Measurements from ENCODE around the gene RAN.
"Not testable (repeated sequence)": the region's sequence is repeated elsewhere in the genome, so short reads cannot be mapped to it uniquely, and the experiment has no call there.

The RAN gene

GRCh38 chr12:130871286-130872178 lies at the start of gene RAN:
Gene RAN (plus strand): TSS chr12:130872066. CDS start chr12:130872594, 528 bp downstream.
- FAIRE-seq, result no peak

GRCh38 chr12:130825771-130826150 lies 46.1 kb upstream of the RAN start:
- FAIRE-seq, result no peak

GRCh38 chr12:130826151-130826801 lies 45.6 kb upstream of the RAN start:
- no peak for FAIRE-seq

GRCh38 chr12:130827432-130827831 lies 44.4 kb upstream of the RAN start:
- FAIRE-seq, result no peak

GRCh38 chr12:130828895-130829294 lies 43.0 kb upstream of the RAN start:
- FAIRE-seq, result no peak

DNA sequence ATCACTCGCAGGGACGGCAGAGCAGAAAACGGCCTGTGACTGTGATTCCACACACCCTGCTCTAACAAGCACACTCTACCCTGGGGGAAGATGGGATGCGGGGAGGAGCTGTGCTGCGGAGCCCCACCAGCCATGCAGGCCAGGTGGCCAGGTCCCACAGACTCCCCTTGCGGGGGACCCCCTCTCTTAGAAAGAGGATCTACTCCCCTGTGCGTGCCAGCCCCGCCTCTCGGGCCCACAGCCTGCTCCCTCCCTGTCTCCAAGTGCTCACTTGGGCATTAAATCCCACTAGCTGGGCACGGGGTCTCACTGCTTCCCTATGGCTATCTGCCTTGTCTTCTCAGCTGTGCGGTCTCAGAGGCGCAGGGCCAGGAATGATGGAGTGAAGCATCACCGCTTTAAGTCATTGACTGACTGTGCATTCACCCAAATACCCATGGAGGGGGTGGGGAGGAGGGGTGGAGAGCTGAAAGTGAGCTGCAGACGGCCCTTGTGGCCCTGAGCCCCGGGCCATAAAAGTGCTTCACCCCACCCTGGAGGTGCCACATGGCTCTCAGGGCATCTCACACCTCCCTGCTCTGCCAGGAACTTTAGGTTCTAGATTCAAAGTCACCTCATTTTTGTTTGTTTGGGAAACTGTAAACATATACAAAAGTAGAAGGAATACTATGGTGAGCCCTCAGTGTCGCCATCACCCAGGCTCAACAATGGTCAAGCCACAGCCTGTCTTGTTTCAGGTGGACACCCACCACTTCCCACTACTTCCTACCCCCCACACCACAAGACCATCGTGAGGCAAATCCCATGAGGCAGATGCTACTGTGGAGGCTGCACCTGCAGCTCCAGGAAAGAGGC lies 42.2 kb upstream of the RAN start:
- no peak for FAIRE-seq

DNA sequence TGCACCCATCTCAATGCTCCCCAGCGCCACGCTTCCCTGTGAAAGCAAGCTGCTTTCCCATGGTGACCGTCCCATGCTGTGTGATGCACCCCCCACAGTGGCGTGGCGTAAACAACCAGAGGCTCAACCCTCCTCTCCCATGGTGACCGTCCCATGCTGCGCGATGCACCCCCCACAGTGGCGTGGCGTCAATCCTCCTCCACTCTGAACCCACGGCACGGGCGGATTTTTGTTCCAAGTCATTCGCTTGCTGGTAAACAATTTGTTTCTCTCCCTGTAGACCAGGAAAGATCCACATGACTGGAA lies 41.7 kb upstream of the RAN start:
- FAIRE-seq, result no peak

GRCh38 chr12:130831246-130831645 lies 40.6 kb upstream of the RAN start:
- no peak for FAIRE-seq

DNA sequence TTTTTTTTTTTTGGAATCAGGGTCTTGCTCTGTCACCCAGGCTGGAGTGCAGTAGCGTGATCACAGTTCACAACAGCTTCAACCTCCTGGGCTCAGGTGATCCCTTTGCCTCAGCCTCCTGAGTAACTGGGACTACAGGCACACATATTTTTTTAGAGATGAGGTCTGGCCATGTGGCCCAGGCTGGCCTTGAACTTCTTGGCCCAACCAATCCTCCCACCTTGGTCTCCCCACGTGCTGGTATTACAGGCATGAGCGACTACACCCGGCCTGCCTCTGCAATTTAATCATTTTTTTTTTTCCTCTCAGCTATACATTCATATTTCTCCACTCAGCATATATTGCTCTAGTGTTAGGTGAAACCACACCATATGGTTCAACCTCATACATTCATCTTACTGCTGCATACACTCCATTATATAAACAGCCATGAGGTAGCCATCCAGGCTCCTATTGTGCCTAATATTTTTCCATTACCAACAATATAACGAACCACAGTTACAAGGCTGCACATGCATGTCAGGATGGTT lies 39.9 kb upstream of the RAN start:
- no peak for FAIRE-seq

DNA sequence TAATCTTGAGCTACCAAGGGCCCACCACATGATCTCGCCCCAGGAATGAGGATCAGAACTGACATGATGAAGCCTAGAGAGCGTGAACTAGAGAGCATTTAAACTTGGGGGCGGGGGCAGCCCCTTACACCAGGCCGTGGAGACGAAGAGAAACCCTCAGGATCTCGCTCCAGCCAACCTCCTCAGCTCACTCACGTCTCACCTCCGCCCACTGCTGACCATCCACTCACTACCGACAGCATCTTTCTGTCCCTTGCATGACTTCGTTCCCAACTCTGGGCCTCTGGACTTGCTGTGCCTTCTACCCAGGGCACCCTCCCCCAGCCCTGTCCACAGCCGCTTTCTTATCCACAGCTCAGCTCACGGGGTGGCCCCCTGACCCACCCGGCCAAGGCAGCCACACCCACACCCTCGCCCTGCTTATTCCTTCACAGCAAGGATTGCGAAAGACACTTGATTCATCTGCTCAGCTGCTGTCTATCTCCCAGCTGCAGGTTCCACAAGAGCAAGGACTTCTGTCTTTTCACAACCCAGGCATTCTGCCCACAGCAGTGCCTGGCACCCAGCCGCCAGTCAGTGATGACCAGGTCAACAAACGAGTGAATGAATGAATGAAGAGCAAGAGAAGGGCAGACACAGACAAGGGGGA lies 39.2 kb upstream of the RAN start:
- no peak for FAIRE-seq

GRCh38 chr12:130835011-130835410 lies 36.9 kb upstream of the RAN start:
- FAIRE-seq, result no peak

GRCh38 chr12:130835436-130835835 lies 36.4 kb upstream of the RAN start:
- FAIRE-seq, result no peak

DNA sequence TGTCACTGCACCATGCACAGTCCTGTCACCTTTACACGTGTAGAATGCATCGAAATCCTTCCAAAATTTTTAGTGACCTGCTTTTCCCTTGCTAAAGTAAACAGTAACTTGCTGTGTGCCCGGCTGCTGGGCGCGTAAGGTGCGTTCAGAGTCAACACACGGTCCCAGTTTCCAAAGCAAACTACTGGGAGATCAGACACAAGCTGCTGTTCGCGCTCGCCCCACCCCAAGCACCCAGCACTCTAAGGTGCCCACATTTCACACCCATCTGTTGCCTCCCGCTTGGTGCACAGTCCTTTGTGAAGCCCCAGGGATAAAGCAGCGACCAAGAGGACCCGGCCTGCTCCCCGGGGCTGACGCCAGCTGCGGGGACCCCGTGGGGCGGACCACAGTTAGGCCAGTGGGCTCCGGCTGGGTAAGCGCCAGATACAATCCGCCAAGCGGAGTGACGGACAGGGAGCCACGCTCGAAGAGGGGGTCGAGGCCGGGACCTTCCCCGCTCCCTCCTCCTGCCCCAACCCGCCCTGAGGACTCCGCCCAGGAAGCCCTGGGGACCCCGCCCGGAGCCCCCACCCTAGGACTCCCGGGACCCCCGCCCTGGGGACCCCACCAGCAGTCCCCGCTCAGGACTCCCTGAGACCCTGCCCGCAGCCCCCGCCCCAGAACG lies 33.4 kb upstream of the RAN start:
- FAIRE-seq, result no peak

- FAIRE-seq, result no peak
Measured at GRCh38 chr12:130838951-130839769, 32.7 kb upstream of the RAN start, which contains the start of gene STX2. Gene STX2 (minus strand): TSS chr12:130839250. CDS start chr12:130839099, 151 bp downstream.

GRCh38 chr12:130839770-130840404 lies 32.0 kb upstream of the RAN start:
- FAIRE-seq, result no peak

GRCh38 chr12:130846369-130846768 lies 25.5 kb upstream of the RAN start:
- no peak for FAIRE-seq

DNA sequence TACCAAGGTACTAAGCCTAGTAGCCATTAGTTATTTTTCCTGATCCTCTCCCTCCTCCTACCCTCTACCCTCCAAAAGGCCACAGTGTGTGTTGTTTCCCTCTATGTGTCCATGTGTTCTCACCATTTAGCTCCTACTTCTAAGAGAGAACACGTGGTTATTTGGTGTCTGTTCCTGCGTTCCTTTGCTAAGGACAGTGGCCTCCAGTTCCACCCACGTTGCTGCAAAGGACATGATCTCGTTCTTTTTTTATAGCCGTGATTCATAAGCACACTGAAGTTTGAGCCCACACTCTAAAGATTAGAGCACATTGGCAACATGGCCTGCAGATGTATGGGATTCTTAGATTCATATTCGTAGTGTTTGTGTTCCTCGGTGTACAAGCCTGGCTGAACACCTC lies 24.8 kb upstream of the RAN start:
- no peak for FAIRE-seq

GRCh38 chr12:130848105-130848504 lies 23.8 kb upstream of the RAN start:
- not testable (repeated sequence) for FAIRE-seq

DNA sequence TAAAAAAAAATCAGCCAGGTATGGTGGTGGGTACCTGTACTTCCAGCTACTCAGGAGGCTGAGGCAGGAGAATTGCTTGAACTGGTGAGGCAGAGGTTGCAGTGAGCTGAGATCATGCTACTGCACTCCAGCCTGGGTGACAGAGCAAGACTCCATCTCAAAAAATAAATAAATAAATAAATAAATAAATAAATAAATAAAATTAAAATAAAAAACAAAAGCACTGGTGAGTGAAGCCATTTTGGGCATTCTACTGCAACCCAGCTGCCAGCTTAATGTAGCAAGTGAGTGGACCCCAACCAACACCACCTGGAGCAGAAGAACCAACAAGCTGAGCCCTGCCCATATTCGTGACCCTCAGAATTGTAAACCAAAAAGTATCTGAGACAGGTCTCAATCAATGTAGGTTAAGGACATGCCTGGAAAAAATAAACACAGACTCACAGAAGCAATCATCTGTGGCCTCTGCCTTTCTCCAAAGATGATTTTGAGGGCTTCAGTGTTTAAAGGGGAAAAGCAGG lies 23.0 kb upstream of the RAN start:
- FAIRE-seq, result not testable (repeated sequence)

Measured in G401.6 (cell line).